H1 (cell line): ENCODE data around the gene FEM1C.

Experiments used
- ASH2L ChIP-seq: fragments of 200-600, 300-600 bp; sonication (generic); IDR thresholded peaks from one replicate; pipeline ENCODE4 v1.7.1; 2017; ENCODE audit warnings: low read length
- EGR1 ChIP-seq: IDR thresholded peaks from 2 replicates; pipeline ENCODE4 v1.6.1; 2011; ENCODE audit warnings: low read depth, low read length, borderline replicate concordance
- JUND ChIP-seq: IDR thresholded peaks from 2 replicates; pipeline ENCODE4 v1.6.1; 2011; ENCODE audit warnings: mild to moderate bottlenecking, improper control_type of control experiment, low read length
- KDM1A ChIP-seq: fragments of 200-600, 300-600 bp; sonication (generic); IDR thresholded peaks from 2 replicates; pipeline ENCODE4 v1.7.1; 2016; ENCODE audit warnings: mild to moderate bottlenecking, low read length, borderline replicate concordance
- KDM5A ChIP-seq: fragments of 200-600 bp; IDR thresholded peaks from 2 replicates; pipeline ENCODE4 v1.7.1; 2012; ENCODE audit warnings: mild to moderate bottlenecking, low read length, inconsistent platforms, mixed read lengths
- POLR2A ChIP-seq, 2 experiments: IDR thresholded peaks; 1 replicate in 1 of 2; 2 replicates in 1 of 2; pipeline ENCODE4 v1.6.1; 2011; ENCODE audit warnings: low read depth in 2 of 2, low read length in 2 of 2, mild to moderate bottlenecking in 2 of 2; ENCODE audit errors: control extremely low read depth in 1 of 2
- POLR2AphosphoS5 ChIP-seq: IDR thresholded peaks from 2 replicates; pipeline ENCODE4 v1.6.1; 2011; ENCODE audit warnings: low read depth, low read length
- RAD21 ChIP-seq, 2 experiments: IDR thresholded peaks in 1 of 2; conservative IDR thresholded peaks in 1 of 2; 2 replicates each; pipeline ENCODE4 v1.6.1; 2011; ENCODE audit warnings: low read depth in 2 of 2, low read length in 2 of 2, improper control_type of control experiment in 1 of 2, inconsistent platforms in 1 of 2, mild to moderate bottlenecking in 1 of 2, moderate library complexity in 1 of 2
- SP1 ChIP-seq: IDR thresholded peaks from 2 replicates; pipeline ENCODE4 v1.6.1; 2011; ENCODE audit warnings: low read depth, low read length
- ZNF274 ChIP-seq: IDR thresholded peaks from 2 replicates; pipeline ENCODE4 v1.7.0; 2012; ENCODE audit warnings: low read length, borderline replicate concordance; ENCODE audit errors: extremely low read depth
- TF ChIP-seq, protein P1 (sequence below), 3 experiments: IDR thresholded peaks; 1 replicate in 2 of 3; 2 replicates in 1 of 3; pipeline versions ENCODE4 v1.5.1 to v1.6.1; 2011; ENCODE audit warnings: low read length in 3 of 3, mild to moderate bottlenecking in 3 of 3, inconsistent platforms in 2 of 3, low read depth in 1 of 3, moderate library complexity in 1 of 3; ENCODE audit not compliant: insufficient read depth in 1 of 3; ENCODE audit errors: control extremely low read depth in 1 of 3
- TF ChIP-seq, protein P2 (sequence below): IDR thresholded peaks from 2 replicates; pipeline ENCODE4 v1.6.1; 2012; ENCODE audit warnings: inconsistent platforms
- TF ChIP-seq, protein P3 (sequence below): IDR thresholded peaks from 2 replicates; pipeline ENCODE4 v1.6.1; 2012; ENCODE audit warnings: inconsistent platforms

DNA sequence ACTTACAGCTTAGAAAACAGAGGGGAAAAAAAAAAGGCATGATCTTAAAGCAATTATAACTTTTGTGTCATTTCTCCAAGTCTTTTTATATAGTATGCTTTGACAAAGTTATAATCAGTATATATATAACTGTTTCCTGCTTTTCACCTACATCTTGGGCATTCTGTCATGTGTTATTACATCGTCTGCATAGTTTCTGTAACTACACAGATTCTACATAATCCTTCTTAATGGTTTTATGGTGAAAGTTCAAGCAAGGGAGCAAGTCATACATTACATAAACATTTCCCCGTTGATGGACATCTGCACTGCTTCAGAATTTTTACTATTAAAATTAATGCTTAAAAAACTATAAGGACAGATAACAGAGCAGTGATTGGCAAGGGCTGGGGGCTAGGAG, 12.1 kb downstream of the FEM1C start:
- TF ChIP-seq KDM5A, result no peak
- TF ChIP-seq SP1, result no peak
- TF ChIP-seq, protein P1, sequence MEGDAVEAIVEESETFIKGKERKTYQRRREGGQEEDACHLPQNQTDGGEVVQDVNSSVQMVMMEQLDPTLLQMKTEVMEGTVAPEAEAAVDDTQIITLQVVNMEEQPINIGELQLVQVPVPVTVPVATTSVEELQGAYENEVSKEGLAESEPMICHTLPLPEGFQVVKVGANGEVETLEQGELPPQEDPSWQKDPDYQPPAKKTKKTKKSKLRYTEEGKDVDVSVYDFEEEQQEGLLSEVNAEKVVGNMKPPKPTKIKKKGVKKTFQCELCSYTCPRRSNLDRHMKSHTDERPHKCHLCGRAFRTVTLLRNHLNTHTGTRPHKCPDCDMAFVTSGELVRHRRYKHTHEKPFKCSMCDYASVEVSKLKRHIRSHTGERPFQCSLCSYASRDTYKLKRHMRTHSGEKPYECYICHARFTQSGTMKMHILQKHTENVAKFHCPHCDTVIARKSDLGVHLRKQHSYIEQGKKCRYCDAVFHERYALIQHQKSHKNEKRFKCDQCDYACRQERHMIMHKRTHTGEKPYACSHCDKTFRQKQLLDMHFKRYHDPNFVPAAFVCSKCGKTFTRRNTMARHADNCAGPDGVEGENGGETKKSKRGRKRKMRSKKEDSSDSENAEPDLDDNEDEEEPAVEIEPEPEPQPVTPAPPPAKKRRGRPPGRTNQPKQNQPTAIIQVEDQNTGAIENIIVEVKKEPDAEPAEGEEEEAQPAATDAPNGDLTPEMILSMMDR (IDR thresholded peaks at IDR 0.05; ENCODE audit: control extremely low read depth in 1 of 3, insufficient read depth in 1 of 3, low read depth in 1 of 3, low read length in 3 of 3), result no peak
- TF ChIP-seq, protein P2, sequence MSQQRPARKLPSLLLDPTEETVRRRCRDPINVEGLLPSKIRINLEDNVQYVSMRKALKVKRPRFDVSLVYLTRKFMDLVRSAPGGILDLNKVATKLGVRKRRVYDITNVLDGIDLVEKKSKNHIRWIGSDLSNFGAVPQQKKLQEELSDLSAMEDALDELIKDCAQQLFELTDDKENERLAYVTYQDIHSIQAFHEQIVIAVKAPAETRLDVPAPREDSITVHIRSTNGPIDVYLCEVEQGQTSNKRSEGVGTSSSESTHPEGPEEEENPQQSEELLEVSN, result no peak
- no peak for TF ChIP-seq EGR1
- TF ChIP-seq POLR2A (IDR thresholded peaks at IDR 0.05; ENCODE audit: control extremely low read depth in 1 of 2, low read depth in 2 of 2, low read length in 2 of 2), result no peak
- TF ChIP-seq, protein P3, sequence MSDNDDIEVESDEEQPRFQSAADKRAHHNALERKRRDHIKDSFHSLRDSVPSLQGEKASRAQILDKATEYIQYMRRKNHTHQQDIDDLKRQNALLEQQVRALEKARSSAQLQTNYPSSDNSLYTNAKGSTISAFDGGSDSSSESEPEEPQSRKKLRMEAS, result no peak
- no peak for TF ChIP-seq ZNF274
- no peak for TF ChIP-seq ASH2L
- TF ChIP-seq RAD21 (IDR thresholded peaks at IDR 0.05 in 1 of 2, conservative IDR thresholded peaks at IDR 0.05 in 1 of 2; ENCODE audit: low read depth in 2 of 2, low read length in 2 of 2), result no peak
- no peak for TF ChIP-seq POLR2AphosphoS5
- no peak for TF ChIP-seq JUND
- no peak for TF ChIP-seq KDM1A
